LHCN-M2 (cell line): Measurements from ENCODE around the gene RAB12. TPM values are rescaled to one million over a fixed set of nuclear protein-coding genes. Genes with fewer than 3 reads are reported as not detected.

Experiments used
- DNase-seq: peaks from one replicate; pipeline ENCODE4 v3.0.0-alpha.2; 2012; ENCODE audit warnings: low read depth
- total RNA-seq: library from RNA; depleted of rRNA; stranded (reverse); fragments of >200 nt; gene quantifications from 2 replicates; pipeline ENCODE4 v1.2.3, GENCODE V29; 2014; rRNA removed

The RAB12 gene
- total RNA-seq, 1 experiment from 2014 or later = 53.0 TPM

- DNase-seq = no peak
Measured at GRCh38 chr18:8681196-8681595, 72.0 kb downstream of the RAB12 start.

DNA sequence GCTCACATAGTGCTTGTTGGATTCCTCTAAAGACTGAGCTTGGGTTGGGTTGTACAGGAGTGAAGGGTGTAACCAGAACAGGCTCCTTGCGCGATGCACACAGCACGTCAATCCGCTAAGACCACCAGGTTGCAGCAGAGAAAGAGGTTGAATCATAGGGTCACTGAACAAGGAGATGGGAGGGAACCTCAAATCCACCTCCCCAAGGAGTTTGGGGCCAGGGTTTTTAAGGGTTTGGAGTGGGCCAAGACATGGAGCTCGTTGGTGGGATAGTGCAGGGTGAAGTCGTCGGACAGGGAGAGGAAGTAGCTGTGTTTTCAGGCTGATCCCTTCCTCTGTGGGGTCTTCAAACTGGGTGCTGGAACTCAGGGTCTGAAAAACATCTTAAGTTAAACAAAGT, 75.3 kb downstream of the RAB12 start:
- no peak for DNase-seq

GRCh38 chr18:8685141-8685913, 76.1 kb downstream of the RAB12 start:
- no peak for DNase-seq

GRCh38 chr18:8685914-8686216, 76.6 kb downstream of the RAB12 start:
- DNase-seq = no peak

GRCh38 chr18:8686611-8687010, 77.4 kb downstream of the RAB12 start:
- DNase-seq = no peak

GRCh38 chr18:8688216-8688800, 79.1 kb downstream of the RAB12 start:
- no peak for DNase-seq

GRCh38 chr18:8688816-8689215, 79.6 kb downstream of the RAB12 start:
- no peak for DNase-seq

Other genes with a start within 250 kb of the RAB12 start
- 16.1 and 19.3 TPM in 2 replicates for gene MTCL1, start 96.1 kb downstream of the RAB12 start, total RNA-seq